ENCODE measurements around the gene CTIF.

DNA sequence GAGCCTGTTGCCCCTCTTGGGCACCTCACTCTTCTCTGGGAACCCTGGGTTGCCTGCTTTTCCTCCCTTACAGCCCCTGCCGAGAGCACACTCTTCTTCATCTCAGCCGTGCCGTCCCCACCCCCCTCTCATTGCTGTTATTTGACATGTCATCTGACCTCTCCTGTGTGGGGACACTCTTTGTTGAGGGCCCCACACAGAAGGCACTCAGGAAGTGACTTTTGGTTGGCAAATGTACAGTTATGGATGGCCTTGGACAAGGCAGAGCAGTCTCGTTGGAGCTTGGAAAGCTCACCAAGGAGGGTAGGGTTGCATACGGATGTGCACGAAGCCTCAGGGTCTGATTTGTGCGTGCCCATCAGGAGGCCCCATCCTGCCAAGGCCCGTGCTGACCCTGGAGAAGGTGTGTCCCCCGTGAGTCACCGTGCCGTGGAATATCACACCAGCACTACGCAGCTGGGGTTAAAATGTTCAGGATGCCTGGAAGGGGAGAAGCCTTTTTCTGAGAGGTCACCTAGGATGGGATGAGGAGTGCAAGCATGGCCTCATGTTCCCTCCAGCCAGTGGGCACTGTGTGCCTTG lies 93.9 kb downstream of the CTIF start:
- TF ChIP-seq, protein P1, sequence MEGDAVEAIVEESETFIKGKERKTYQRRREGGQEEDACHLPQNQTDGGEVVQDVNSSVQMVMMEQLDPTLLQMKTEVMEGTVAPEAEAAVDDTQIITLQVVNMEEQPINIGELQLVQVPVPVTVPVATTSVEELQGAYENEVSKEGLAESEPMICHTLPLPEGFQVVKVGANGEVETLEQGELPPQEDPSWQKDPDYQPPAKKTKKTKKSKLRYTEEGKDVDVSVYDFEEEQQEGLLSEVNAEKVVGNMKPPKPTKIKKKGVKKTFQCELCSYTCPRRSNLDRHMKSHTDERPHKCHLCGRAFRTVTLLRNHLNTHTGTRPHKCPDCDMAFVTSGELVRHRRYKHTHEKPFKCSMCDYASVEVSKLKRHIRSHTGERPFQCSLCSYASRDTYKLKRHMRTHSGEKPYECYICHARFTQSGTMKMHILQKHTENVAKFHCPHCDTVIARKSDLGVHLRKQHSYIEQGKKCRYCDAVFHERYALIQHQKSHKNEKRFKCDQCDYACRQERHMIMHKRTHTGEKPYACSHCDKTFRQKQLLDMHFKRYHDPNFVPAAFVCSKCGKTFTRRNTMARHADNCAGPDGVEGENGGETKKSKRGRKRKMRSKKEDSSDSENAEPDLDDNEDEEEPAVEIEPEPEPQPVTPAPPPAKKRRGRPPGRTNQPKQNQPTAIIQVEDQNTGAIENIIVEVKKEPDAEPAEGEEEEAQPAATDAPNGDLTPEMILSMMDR (IDR thresholded peaks at IDR 0.05; ENCODE audit: low read depth, low read length): no peak
- TF ChIP-seq EZH2phosphoT487 (IDR thresholded peaks at IDR 0.05; ENCODE audit: low read depth): no peak
